ENCODE measurements around the gene STK25.
"Not testable (repeated sequence)": the region's sequence is repeated elsewhere in the genome, so short reads cannot be mapped to it uniquely, and the experiment has no call there.

Gene STK25

GRCh38 chr2:241539616-241540374, 31.4 kb upstream of the STK25 start:
- DNase-seq (ENCODE audit: low spot score): no peak

GRCh38 chr2:241538838-241539615, 30.6 kb upstream of the STK25 start:
- DNase-seq (ENCODE audit: low spot score): no peak

GRCh38 chr2:241535871-241536655, 27.7 kb upstream of the STK25 start:
- DNase-seq (ENCODE audit: low spot score): no peak

GRCh38 chr2:241534701-241535375, 26.5 kb upstream of the STK25 start:
- DNase-seq (ENCODE audit: low spot score): no peak

- no peak for DNase-seq (ENCODE audit: low spot score)
Observed at GRCh38 chr2:241534293-241534692, 25.9 kb upstream of the STK25 start.

- DNase-seq (ENCODE audit: low spot score): no peak
Observed at GRCh38 chr2:241532733-241533601, 24.6 kb upstream of the STK25 start.

- no peak for DNase-seq (ENCODE audit: low spot score)
Observed at GRCh38 chr2:241532168-241532567, 23.8 kb upstream of the STK25 start.

GRCh38 chr2:241531161-241531722, 22.9 kb upstream of the STK25 start:
- DNase-seq (ENCODE audit: low spot score): no peak

GRCh38 chr2:241530571-241530970, 22.2 kb upstream of the STK25 start:
- no peak for DNase-seq (ENCODE audit: low spot score)

GRCh38 chr2:241525818-241526780, 17.7 kb upstream of the STK25 start:
- not testable (repeated sequence) for DNase-seq (ENCODE audit: low spot score)

- DNase-seq (ENCODE audit: low spot score): no peak
Observed at GRCh38 chr2:241522477-241522876, 14.1 kb upstream of the STK25 start.

GRCh38 chr2:241519669-241520068, 11.3 kb upstream of the STK25 start:
- DNase-seq (ENCODE audit: low spot score): no peak

- DNase-seq (ENCODE audit: low spot score): no peak
Observed at GRCh38 chr2:241517297-241517696, 8.9 kb upstream of the STK25 start.

GRCh38 chr2:241516520-241516965, 8.2 kb upstream of the STK25 start:
- DNase-seq (ENCODE audit: low spot score): no peak

- peak; percentile 41 for DNase-seq (ENCODE audit: low spot score)
Observed at GRCh38 chr2:241514986-241515737, 6.8 kb upstream of the STK25 start.

GRCh38 chr2:241514553-241514952, 6.2 kb upstream of the STK25 start:
- no peak for DNase-seq (ENCODE audit: low spot score)

- DNase-seq (ENCODE audit: low spot score): no peak
Observed at GRCh38 chr2:241511091-241511741, 2.8 kb upstream of the STK25 start.

- no peak for DNase-seq (ENCODE audit: low spot score)
Observed at GRCh38 chr2:241509155-241509784, 886 bp upstream of the STK25 start.
